Esophagus squamous epithelium (tissue), 5 donors: Measurements from ENCODE around the gene ARHGEF2. TPM values are rescaled to one million over a fixed set of nuclear protein-coding genes. Genes with fewer than 3 reads are reported as not detected.
A peak's percentile ranks its signal among the peaks of the same experiment; 100 is the strongest.

Experiments used
- DNase-seq: peaks from one replicate; lab custom pipeline; 2025; lab: John Stamatoyannopoulos, UW
- H3K27ac ChIP-seq, 4 donors: fragments of 200-600 bp; sonication (generic); one replicate each; pipeline ENCODE4 v1.5.1; 2016 to 2019; ENCODE audit warnings: mild to moderate bottlenecking in 1 of 4
- H3K27me3 ChIP-seq, 4 donors: fragments of 200-600 bp; sonication (generic); 1 replicate in 3 of 4; 2 replicates in 1 of 4; pipeline versions ENCODE4 v1.5.1 to v1.6.0; 2017 to 2021; ENCODE audit warnings: antibody characterized with exemption in 1 of 4
- H3K36me3 ChIP-seq, 3 donors: fragments of 200-600 bp; sonication (generic); one replicate each; pipeline ENCODE4 v1.5.1; 2016 to 2019
- H3K4me1 ChIP-seq, 3 donors: fragments of 200-600 bp; sonication (generic); one replicate each; pipeline ENCODE4 v1.5.1; 2017 to 2019
- H3K4me3 ChIP-seq, 4 donors: fragments of 200-600 bp; sonication (generic); 1 replicate in 3 of 4; 2 replicates in 1 of 4; pipeline ENCODE4 v1.5.1; 2016 to 2019; ENCODE audit warnings: mild to moderate bottlenecking in 2 of 4, moderate library complexity in 1 of 4
- H3K9me3 ChIP-seq, 3 donors: fragments of 200-600 bp; sonication (generic); one replicate each; pipeline ENCODE4 v1.5.1; 2016 to 2019
- CTCF ChIP-seq, 6 experiments: fragments of 450-650 bp in 4 of 6; fragments of 200-600 bp in 2 of 6; sonication (generic) in 2 of 6; IDR thresholded peaks; one replicate each; pipeline ENCODE4 v1.5.1; 2016 to 2019; ENCODE audit warnings: antibody characterized with exemption in 6 of 6, mild to moderate bottlenecking in 4 of 6, moderate library complexity in 4 of 6
- POLR2A ChIP-seq, 4 donors: fragments of 450-650 bp; IDR thresholded peaks; one replicate each; pipeline ENCODE4 v1.6.1; 2017; ENCODE audit warnings: antibody characterized with exemption in 4 of 4, mild to moderate bottlenecking in 4 of 4, moderate library complexity in 3 of 4
- WGBS, 2 donors: methylation state at CpG; one replicate each; pipeline ENCODE4 v1.1.5; 2018; 5-methylcytosine and 5-hydroxymethylcytosine counted together
- intact Hi-C: fragments of 100-400 bp; cut with DNase I; formaldehyde crosslinking; loops from one replicate; pipeline ENCODE4 v1.15.0; 2022
- total RNA-seq, 4 donors: library from RNA; depleted of rRNA; stranded (reverse); fragments of >200 nt; gene quantifications; one replicate each; pipeline ENCODE4 v1.1.0, GENCODE V29; 2016
- donor health status: DM: yes; HTN: yes; CAD: no.

ARHGEF2 gene
- total RNA-seq, 4 donors from 2014 or later: 22.6 to 38.3 (median 27.5) TPM

GRCh38 chr1:155962599-155963211, 15.6 kb downstream of the ARHGEF2 start:
- Histone ChIP-seq H3K4me3 (no peak overlapping the region), H3K27ac (peak overlapping the region; percentile 17 to 85 (median 73)), H3K27me3 (no peaks in the 10 kb centered on the region), H3K9me3 (no peaks in the 10 kb centered on the region), H3K4me1 (peaks cover 14 to 45% (median 35%) of the 10 kb centered on the region in 3 donors), H3K36me3 (peaks cover 35 to 100% (median 71%) of the 10 kb centered on the region in 3 donors)
- intact Hi-C loops: no loop called here
- DNase-seq: no peak
- 68 to 74% methylated on average over 6 of the region's 18 CpGs for WGBS, 2 donors
- TF ChIP-seq POLR2A (IDR thresholded peaks at IDR 0.05) (no peak), CTCF (IDR thresholded peaks at IDR 0.05) (no peak)

- Histone ChIP-seq H3K9me3 (no peaks in the 10 kb centered on the region), H3K36me3 (peaks cover 35 to 100% (median 78%) of the 10 kb centered on the region in 3 donors), H3K4me3 (no peak overlapping the region), H3K4me1 (peaks cover 7 to 38% (median 27%) of the 10 kb centered on the region in 3 donors), H3K27ac (peak overlapping the region; percentile 17 to 85 (median 73)), H3K27me3 (no peaks in the 10 kb centered on the region)
- intact Hi-C loops: no loop called here
- TF ChIP-seq CTCF (IDR thresholded peaks at IDR 0.05) (peak in 2 of 6 experiments; percentile 21 to 36), POLR2A (IDR thresholded peaks at IDR 0.05) (no peak)
- DNase-seq: no peak
- 12% methylated on average over 6 of the region's 14 CpGs; no CpG with 5 or more reads in 1 of the 2 donors for WGBS, 2 donors
These were observed 16.4 kb downstream of the ARHGEF2 start for GRCh38 chr1:155961937-155962336.

GRCh38 chr1:155960081-155960745, 18.1 kb downstream of the ARHGEF2 start:
- H3K27me3 ChIP-seq: no peaks in the 10 kb centered on the region
- no peak for TF ChIP-seq CTCF (IDR thresholded peaks at IDR 0.05)
- no peak for TF ChIP-seq POLR2A (IDR thresholded peaks at IDR 0.05)
- no peaks in the 10 kb centered on the region for H3K9me3 ChIP-seq
- 47 to 93% methylated on average over 3 of the region's 3 CpGs for WGBS, 2 donors
- H3K4me1 ChIP-seq: peaks cover 5 to 31% (median 17%) of the 10 kb centered on the region in 3 donors
- intact Hi-C loops: no loop called here
- peak overlapping the region in 3 of 4 donors; percentile 64 to 80 (median 74) for H3K27ac ChIP-seq
- H3K36me3 ChIP-seq: peaks cover 27 to 100% (median 78%) of the 10 kb centered on the region in 3 donors
- no peak for DNase-seq
- H3K4me3 ChIP-seq: no peak overlapping the region

- Histone ChIP-seq H3K9me3 (no peaks in the 10 kb centered on the region), H3K36me3 (peaks cover 34 to 100% (median 79%) of the 10 kb centered on the region in 3 donors), H3K4me3 (no peak overlapping the region), H3K4me1 (peaks cover 0 to 24% (median 10%) of the 10 kb centered on the region in 3 donors), H3K27ac (no peak overlapping the region), H3K27me3 (no peaks in the 10 kb centered on the region)
- intact Hi-C loops: no loop called here
- TF ChIP-seq CTCF (IDR thresholded peaks at IDR 0.05) (no peak), POLR2A (IDR thresholded peaks at IDR 0.05) (no peak)
- DNase-seq: no peak
- 86 to 96% methylated on average over 5 to 11 of the region's 12 CpGs for WGBS, 2 donors
These were observed 20.9 kb downstream of the ARHGEF2 start for GRCh38 chr1:155957411-155957915.

GRCh38 chr1:155954645-155955044, 23.7 kb downstream of the ARHGEF2 start:
- WGBS, 2 donors: 90 to 100% methylated on average over 3 of the region's 3 CpGs
- TF ChIP-seq CTCF (IDR thresholded peaks at IDR 0.05) (no peak), POLR2A (IDR thresholded peaks at IDR 0.05) (no peak)
- H3K27me3 ChIP-seq: no peaks in the 10 kb centered on the region

More at GRCh38 chr1:155954645-155955044, 23.7 kb downstream of the ARHGEF2 start:
- Histone ChIP-seq H3K9me3 (no peaks in the 10 kb centered on the region), H3K36me3 (peaks cover 42 to 100% (median 81%) of the 10 kb centered on the region in 3 donors), H3K4me1 (no peaks in the 10 kb centered on the region), H3K4me3 (no peak overlapping the region), H3K27ac (no peak overlapping the region)
- intact Hi-C loops: no loop called here
- DNase-seq: no peak
